Measurements from ENCODE around the gene SLC35F1. TPM values are rescaled to one million over a fixed set of nuclear protein-coding genes. Genes with fewer than 3 reads are reported as not detected.

Gene SLC35F1
- total and polyA plus RNA-seq, 8 donors: under 0.01 to 6.8 (median 0.38) TPM; not detected in 2

GRCh38 chr6:118174071-118174470 lies 267.0 kb downstream of the SLC35F1 start:
- no peak overlapping the region for H3K27ac ChIP-seq
- no peaks in the 10 kb centered on the region for H3K27me3 ChIP-seq
- H3K4me3 ChIP-seq: no peak overlapping the region
- H3K4me1 ChIP-seq: no peaks in the 10 kb centered on the region
- H3K36me3 ChIP-seq: no peaks in the 10 kb centered on the region
- intact Hi-C loops (cut with DNase I; ENCODE audit: low total_unique reads): no loop called here
- no peak for DNase-seq
- H3K9me3 ChIP-seq: peaks cover 0 to 20% (median 12%) of the 10 kb centered on the region in 4 donors
- no peak for TF ChIP-seq POLR2AphosphoS5 (IDR thresholded peaks at IDR 0.05)
- no peak for TF ChIP-seq POLR2A (IDR thresholded peaks at IDR 0.05)
- no peak for TF ChIP-seq CTCF (IDR thresholded peaks at IDR 0.05)
- TF ChIP-seq EP300 (IDR thresholded peaks at IDR 0.05): no peak
- WGBS, 5 donors: 55 to 75% (median 60%) methylated on average over 1 of the region's 1 CpG

- Histone ChIP-seq H3K36me3 (no peaks in the 10 kb centered on the region), H3K9me3 (peaks cover 0 to 20% (median 12%) of the 10 kb centered on the region in 4 donors), H3K27me3 (no peaks in the 10 kb centered on the region), H3K27ac (no peak overlapping the region), H3K4me3 (no peak overlapping the region), H3K4me1 (no peaks in the 10 kb centered on the region)
- no peak for TF ChIP-seq POLR2AphosphoS5 (IDR thresholded peaks at IDR 0.05)
- TF ChIP-seq CTCF (IDR thresholded peaks at IDR 0.05): no peak
- 53 to 68% (median 66%) methylated on average over 3 of the region's 3 CpGs for WGBS, 5 donors
- no peak for DNase-seq
- intact Hi-C loops (cut with DNase I; ENCODE audit: low total_unique reads): no loop called here
These were observed 270.7 kb downstream of the SLC35F1 start for GRCh38 chr6:118177720-118178119.

GRCh38 chr6:118179048-118179447 lies 272.0 kb downstream of the SLC35F1 start:
- no peaks in the 10 kb centered on the region for H3K27me3 ChIP-seq
- intact Hi-C loops (cut with DNase I; ENCODE audit: low total_unique reads): no loop called here
- WGBS, 5 donors: 56 to 85% (median 77%) methylated on average over 1 of the region's 1 CpG

GRCh38 chr6:118186672-118187567 lies 279.9 kb downstream of the SLC35F1 start:
- H3K27me3 ChIP-seq: no peaks in the 10 kb centered on the region
- intact Hi-C loops (cut with DNase I; ENCODE audit: low total_unique reads): no loop called here
- 32 to 65% (median 59%) methylated on average over 1 of the region's 1 CpG for WGBS, 5 donors
- TF ChIP-seq CTCF (IDR thresholded peaks at IDR 0.05) (no peak), POLR2AphosphoS5 (IDR thresholded peaks at IDR 0.05) (no peak), POLR2A (IDR thresholded peaks at IDR 0.05) (no peak), EP300 (IDR thresholded peaks at IDR 0.05) (no peak)
- no peaks in the 10 kb centered on the region for H3K9me3 ChIP-seq
- H3K36me3 ChIP-seq: no peaks in the 10 kb centered on the region
- H3K27ac ChIP-seq: peak overlapping the region in 1 of 5 donors; percentile 37
- H3K4me1 ChIP-seq: peaks cover 0 to 14% (median 3%) of the 10 kb centered on the region in 4 donors
- H3K4me3 ChIP-seq: no peak overlapping the region
- no peak for DNase-seq

More at GRCh38 chr6:118179048-118179447, 272.0 kb downstream of the SLC35F1 start:
- Histone ChIP-seq H3K9me3 (peaks cover 0 to 12% (median 8%) of the 10 kb centered on the region in 4 donors), H3K27ac (no peak overlapping the region), H3K4me3 (no peak overlapping the region), H3K36me3 (no peaks in the 10 kb centered on the region), H3K4me1 (no peaks in the 10 kb centered on the region)
- no peak for TF ChIP-seq POLR2A (IDR thresholded peaks at IDR 0.05)
- TF ChIP-seq POLR2AphosphoS5 (IDR thresholded peaks at IDR 0.05): no peak
- TF ChIP-seq CTCF (IDR thresholded peaks at IDR 0.05): no peak
- no peak for TF ChIP-seq EP300 (IDR thresholded peaks at IDR 0.05)
- DNase-seq: no peak
